ENCODE data around the gene DSCAM.

Gene DSCAM

GRCh38 chr21:40760821-40761220 lies 86.1 kb downstream of the DSCAM start:
- DNase-seq: no peak

DNA sequence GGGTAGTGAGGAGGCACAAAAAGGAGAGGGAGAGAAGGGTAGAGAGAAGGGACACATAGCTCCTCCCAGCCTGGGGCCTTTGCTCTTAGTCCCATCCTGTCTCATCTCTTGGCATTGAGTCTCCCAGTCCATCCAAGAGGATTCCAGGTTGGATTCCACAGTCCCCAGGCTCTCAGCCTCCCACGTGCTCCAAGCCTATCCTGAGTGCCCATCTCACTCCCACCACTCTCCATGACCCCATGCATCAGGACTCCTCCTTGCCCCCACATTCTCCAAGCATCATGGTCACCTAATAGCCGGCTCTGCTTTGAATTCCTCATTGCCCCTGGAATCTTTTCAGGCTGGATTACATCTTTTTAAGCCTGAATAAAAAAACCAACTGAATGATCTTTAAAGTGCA lies 87.9 kb downstream of the DSCAM start:
- no peak for DNase-seq

GRCh38 chr21:40757366-40757765 lies 89.6 kb downstream of the DSCAM start:
- no peak for DNase-seq

GRCh38 chr21:40754466-40754865 lies 92.5 kb downstream of the DSCAM start:
- DNase-seq: peak; percentile 70

GRCh38 chr21:40753756-40754155 lies 93.2 kb downstream of the DSCAM start:
- no peak for DNase-seq

DNA sequence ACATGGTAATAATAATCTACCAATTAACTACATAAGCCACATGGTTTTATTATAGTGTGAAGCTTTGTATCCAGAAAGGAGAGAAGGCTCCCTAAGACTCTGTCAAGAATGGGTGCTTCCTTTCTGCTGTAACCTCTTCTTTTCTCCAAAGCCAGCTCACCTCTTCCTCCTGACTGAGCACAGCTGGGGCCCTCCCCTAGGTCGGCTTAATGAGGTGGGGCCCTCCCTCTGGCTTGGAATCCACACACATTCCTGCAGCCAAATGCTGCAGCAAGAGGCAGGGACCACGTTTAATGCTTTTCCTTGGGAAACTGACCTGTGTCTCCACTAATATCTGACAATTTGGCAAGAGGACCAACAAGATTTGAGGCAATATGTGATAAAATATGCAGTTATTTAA lies 94.8 kb downstream of the DSCAM start:
- no peak for DNase-seq

DNA sequence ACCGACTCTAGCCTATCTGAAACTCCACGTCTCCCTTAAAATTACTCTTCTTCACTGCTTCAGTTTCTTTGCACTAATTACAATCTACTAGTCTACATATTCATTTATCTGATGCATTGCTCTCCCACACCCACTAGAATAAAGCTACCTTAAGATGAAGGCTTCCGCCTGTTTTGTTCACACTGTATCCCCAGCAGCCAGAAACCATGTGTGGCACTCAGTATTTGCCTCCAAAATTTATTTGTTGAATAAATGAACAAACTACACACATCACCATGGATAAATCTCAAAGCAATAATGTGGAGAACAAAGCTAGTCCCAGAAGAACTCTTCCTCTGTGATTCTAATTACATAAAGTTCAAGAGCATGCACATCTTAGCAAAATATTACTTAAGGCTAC lies 95.7 kb downstream of the DSCAM start:
- DNase-seq: no peak

DNA sequence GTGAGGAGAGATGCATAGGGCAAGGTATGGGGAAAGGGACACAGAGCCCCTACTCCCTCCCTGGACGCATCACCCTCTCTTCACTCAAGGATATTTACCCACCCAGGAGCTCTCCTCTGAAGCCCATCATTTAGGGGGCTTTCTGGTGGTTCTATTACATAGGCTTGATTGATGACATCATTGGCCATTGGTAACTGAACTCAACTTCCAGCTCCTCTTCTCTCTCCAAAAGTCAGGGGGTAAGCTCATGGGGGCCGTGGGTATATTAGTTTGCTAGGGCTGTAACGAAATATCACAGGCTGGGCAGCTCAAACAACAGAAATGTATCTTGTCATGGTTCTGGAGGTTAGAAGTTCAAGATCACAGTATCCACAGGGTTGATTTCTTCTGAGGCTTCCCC lies 110.8 kb downstream of the DSCAM start:
- DNase-seq: no peak

DNA sequence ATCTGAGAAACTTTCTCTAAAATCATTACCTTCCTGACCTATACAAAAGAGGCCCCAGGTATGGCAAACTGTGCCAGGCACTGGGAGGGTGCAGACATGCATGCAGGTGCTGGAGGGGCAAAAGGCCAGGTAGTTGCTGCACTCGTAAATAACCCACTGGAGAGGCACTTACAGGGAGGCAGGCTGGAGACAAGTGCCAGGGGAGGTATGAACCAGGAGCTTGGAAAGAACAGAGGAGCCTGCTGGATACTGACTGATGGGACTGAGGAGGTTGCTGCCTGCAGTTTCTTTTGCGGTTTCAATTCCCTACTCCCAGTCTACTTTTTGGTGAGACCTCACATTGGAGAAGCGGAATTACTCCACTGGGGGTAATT lies 113.9 kb downstream of the DSCAM start:
- peak; percentile 94 for DNase-seq

DNA sequence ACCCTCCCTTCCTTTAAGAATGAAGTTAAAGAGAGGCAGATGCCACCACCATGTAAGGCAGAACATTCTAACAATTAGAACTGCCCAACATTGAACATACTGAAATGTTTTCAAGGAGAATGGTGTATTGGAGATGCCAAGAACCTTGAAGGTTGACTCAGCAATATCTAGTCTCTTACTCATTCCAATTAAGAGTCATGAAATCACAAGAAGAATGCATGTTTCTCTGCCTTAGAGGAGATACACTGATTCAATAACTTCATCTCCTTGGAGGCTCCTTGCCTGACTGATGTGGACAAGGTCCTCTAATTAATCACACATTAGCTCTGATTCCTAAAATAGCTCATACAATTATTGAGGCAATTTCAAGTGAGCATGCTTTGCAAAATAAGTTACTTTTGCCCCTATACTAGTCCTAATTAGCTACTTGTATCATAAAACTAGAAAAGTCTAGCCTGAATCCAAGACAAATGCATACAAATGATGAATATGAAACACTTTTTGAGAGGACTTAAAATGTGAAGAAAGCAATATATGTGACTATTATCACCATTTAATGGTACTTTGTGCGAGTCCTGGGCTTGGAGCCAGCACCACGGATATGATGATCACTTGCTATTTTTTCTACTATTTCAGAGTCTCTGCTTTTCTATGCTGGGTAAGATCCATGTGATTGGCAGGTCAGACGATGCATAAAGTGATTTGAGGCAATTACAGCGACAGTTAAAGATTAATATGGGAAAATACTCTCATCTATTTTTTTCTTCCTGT lies 114.5 kb downstream of the DSCAM start:
- DNase-seq: peak; percentile 94

DNA sequence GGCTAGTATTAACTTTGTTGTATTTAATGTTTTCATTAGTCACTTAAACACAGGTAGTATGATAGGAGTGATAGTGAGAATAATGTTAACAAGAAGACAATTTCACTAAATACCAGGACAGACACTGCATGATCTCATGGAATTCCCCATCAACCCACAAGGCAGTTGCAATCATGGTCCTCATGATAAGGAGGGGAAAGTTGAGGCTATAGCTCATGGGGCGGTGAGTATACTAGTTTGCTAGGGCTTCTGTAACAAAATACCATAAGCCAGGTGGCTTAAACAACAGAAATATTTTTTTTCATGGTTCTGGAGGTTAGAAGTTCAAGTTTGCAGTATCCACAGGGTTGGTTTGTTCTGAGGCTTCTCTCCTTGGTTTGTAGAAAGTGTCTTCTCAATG lies 115.8 kb downstream of the DSCAM start:
- no peak for DNase-seq

- DNase-seq: no peak
These were observed 116.5 kb downstream of the DSCAM start for GRCh38 chr21:40730426-40730800.

GRCh38 chr21:40729761-40730425 lies 117.1 kb downstream of the DSCAM start:
- DNase-seq: no peak

GRCh38 chr21:40723966-40724365 lies 123.0 kb downstream of the DSCAM start:
- DNase-seq: no peak

- DNase-seq: no peak
These were observed 123.6 kb downstream of the DSCAM start for GRCh38 chr21:40723317-40723716.

- peak; percentile 52 for DNase-seq
These were observed 127.3 kb downstream of the DSCAM start for GRCh38 chr21:40719615-40720014.

DNA sequence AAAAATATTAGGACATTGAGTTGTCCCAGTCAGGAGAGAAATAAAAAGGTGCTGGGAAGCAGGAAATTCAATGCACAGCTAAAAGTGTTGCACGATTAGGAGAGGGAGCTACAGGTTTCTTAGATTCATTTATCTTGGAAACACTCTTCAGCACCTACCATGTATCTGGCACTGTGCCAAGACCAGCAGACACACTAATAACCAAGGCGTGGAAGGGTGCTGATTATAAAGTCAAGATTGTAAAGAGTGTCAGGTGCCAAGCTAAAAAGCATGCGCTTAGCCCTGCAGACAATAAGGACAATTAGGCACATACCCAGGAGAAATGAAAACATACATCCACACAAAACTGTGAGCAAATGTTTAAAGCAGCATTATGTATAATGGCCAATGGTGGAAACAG lies 129.9 kb downstream of the DSCAM start:
- peak; percentile 84 for DNase-seq

DNA sequence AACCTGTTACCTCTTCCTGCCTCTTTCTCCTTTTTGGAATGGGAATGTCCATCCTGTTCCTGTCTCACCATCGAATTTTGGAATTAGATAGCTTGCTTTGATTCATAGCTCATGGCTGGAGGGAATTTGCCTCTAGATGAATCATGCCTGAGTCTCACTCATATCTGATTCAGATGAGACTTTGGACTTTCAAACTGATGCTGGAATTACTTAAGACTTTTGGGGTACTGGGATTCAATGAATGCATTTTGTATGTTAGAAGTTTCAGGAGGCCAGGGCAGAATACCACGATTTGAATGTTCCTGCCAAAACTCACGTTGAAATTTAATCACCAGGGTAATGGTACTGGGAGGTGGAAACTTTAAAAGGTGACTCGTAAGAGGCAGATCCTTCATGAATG lies 132.4 kb downstream of the DSCAM start:
- DNase-seq: no peak

GRCh38 chr21:40707656-40708244 lies 139.2 kb downstream of the DSCAM start:
- no peak for DNase-seq

DNA sequence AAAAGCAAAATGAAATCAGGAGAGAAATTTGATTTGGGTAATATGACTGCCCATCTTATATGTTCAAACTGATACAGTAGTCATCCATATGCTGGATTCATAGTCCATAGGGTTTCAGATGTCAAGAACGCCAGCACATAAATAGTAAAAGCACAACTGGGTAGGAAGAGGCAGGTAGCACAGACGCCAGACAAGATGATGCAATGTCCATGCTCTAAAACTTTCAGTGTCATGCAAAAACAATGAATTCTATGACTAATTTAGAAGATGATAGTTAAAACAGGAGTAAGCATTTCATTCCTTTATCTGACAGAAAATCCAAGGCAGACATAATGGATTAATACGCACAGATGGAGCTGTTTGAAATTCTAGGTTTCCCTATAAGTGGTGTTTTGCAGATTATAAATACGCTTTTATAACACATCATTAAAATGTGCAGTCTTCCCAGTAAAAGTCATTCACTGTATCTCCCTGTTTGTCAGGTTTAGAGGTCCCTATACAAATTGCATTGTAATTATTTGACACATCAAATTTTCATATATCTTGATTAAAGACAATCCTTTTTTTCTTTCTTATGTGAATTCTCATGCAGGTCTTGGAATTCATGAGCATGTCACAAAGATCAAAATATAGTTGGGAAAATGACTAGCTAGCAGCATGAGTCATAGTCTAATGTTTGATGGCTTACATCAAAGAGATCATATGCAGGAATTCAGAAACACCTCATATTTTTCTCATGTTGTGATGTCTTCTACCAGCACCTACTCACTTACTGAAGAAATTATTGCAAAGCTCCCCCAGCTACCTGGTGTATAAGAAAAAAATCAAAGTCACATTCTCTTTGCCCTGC lies 139.9 kb downstream of the DSCAM start:
- no peak for DNase-seq

DNA sequence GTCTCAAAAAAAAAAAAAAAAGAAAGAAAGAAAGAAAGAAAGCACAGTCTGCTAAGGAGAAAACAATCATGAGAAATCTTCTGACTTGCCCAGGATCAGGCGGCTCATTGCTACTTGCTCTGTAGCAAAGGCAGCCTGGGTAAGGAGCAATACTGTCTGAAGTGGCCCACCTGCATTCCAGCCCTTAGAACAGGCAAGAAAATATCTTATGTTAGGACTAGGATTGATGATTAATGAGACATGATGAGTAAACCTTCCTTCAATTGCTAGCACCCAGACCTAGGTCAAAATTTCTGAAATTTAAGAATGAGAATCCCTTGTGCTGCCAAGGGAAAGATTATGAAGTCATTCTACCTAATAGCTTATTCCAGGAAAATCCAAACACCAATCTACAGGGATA lies 140.8 kb downstream of the DSCAM start:
- no peak for DNase-seq

- no peak for DNase-seq
These were observed 142.8 kb downstream of the DSCAM start for GRCh38 chr21:40704141-40704540.

- no peak for DNase-seq
These were observed 147.6 kb downstream of the DSCAM start for GRCh38 chr21:40699366-40699765.

GRCh38 chr21:40696246-40696645 lies 150.7 kb downstream of the DSCAM start:
- no peak for DNase-seq
